Mammary microvascular endothelial cell (primary cell): ENCODE data around the gene PARP16. TPM values are rescaled to one million over a fixed set of nuclear protein-coding genes. Genes with fewer than 3 reads are reported as not detected.

Source experiments
- total RNA-seq: library from RNA; depleted of rRNA; stranded (reverse); fragments of >200 nt; gene quantifications from 2 replicates; pipeline ENCODE4 v1.2.3, GENCODE V29; 2015

The PARP16 gene
- total RNA-seq, result 3.4 and 4.9 TPM in 2 replicates

GRCh38 chr15:65286704-65287519 is at the start of gene PARP16:
Gene PARP16, minus strand, starts transcription at chr15:65286883. Its CDS starts 457 bp downstream, at chr15:65286426.

GRCh38 chr15:65304381-65305149 is 17.9 kb upstream of the PARP16 start, which contains the start of gene RNU5B-1:
Gene RNU5B-1, plus strand, starts transcription at chr15:65304677.

GRCh38 chr15:65210770-65211481 is 75.8 kb downstream of the PARP16 start, which contains the start of gene CILP:
Gene CILP, minus strand, starts transcription at chr15:65211473. Its CDS starts 1,718 bp downstream, at chr15:65209755.

Other genes with a start within 250 kb of the PARP16 start
- not detected in 2 replicates for gene SLC51B, start 241.5 kb downstream of the PARP16 start, total RNA-seq
- not detected in 2 replicates for gene RASL12, start 218.9 kb downstream of the PARP16 start, total RNA-seq
- gene KBTBD13, start 210.1 kb downstream of the PARP16 start, total RNA-seq, result not detected in 2 replicates
- gene UBAP1L, start 171.7 kb downstream of the PARP16 start, total RNA-seq, result 0.20 and 1.3 TPM in 2 replicates
- gene PDCD7, start 153.1 kb downstream of the PARP16 start, total RNA-seq, result 17.5 and 18.8 TPM in 2 replicates
- 19.3 and 23.5 TPM in 2 replicates for gene CLPX, start 101.5 kb downstream of the PARP16 start, total RNA-seq
- not detected in 2 replicates for gene CILP, start 75.4 kb downstream of the PARP16 start, total RNA-seq
- not detected in 2 replicates for gene RNU5A-1, start 9.2 kb upstream of the PARP16 start, total RNA-seq
- gene RNU5B-1, start 17.8 kb upstream of the PARP16 start, total RNA-seq, result not detected in 2 replicates
- not detected in 2 replicates for gene IGDCC3, start 91.1 kb upstream of the PARP16 start, total RNA-seq
- gene IGDCC4, start 136.1 kb upstream of the PARP16 start, total RNA-seq, result 0.13 and 0.15 TPM in 2 replicates
- 18.7 and 28.5 TPM in 2 replicates for gene DPP8, start 230.8 kb upstream of the PARP16 start, total RNA-seq
- gene HACD3, start 243.6 kb upstream of the PARP16 start, total RNA-seq, result 54.8 and 57.1 TPM in 2 replicates